ENCODE data around the gene LPA.

- TF ChIP-seq POLR2A (IDR thresholded peaks at IDR 0.05) = no peak
- no peak for TF ChIP-seq CTCF (IDR thresholded peaks at IDR 0.05)
- TF ChIP-seq EP300 (IDR thresholded peaks at IDR 0.05) = no peak
These were observed 128.8 kb downstream of the LPA start for GRCh38 chr6:160535270-160535669.
